OCI-LY7 (cell line): ENCODE data around the gene SCN3A. TPM values are rescaled to one million over a fixed set of nuclear protein-coding genes. Genes with fewer than 3 reads are reported as not detected.

ENCODE experiments used
- BruUV-seq: library from RNA; stranded (reverse); fragments of 400-500 nt; replicated peaks from 2 replicates; lab custom pipeline; 2021; lab: Mats Ljungman, UMichigan
- CTCF ChIA-PET: fragments of 300-600 bp; sonication (Branson Sonifier 250); formaldehyde crosslinking; loops from one replicate; lab custom pipeline; 2022; ENCODE audit warnings: antibody characterized with exemption; ENCODE audit not compliant: unreplicated experiment; lab: Charles Lee
- POLR2A ChIA-PET: fragments of 300-600 bp; sonication (Branson Sonifier 250); formaldehyde crosslinking; loops from one replicate; lab custom pipeline; 2022; ENCODE audit warnings: antibody characterized with exemption; lab: Charles Lee
- DNase-seq: peaks from one replicate; pipeline ENCODE4 v3.0.0-alpha.2; 2015; ENCODE audit warnings: low spot score
- H2AFZ ChIP-seq: fragments of 200-600 bp; sonication (generic), shearing (Covaris generic); 2 replicates; pipeline ENCODE4 v1.6.1; 2014; ENCODE audit warnings: mild to moderate bottlenecking, antibody characterized with exemption, low read length, moderate library complexity
- H3K27ac ChIP-seq: fragments of 200-600 bp; sonication (generic); 2 replicates; pipeline ENCODE4 v1.5.1; 2014; ENCODE audit warnings: mixed run types, low read depth, mild to moderate bottlenecking, moderate library complexity, low read length, inconsistent platforms; ENCODE audit not compliant: poor library complexity, severe bottlenecking
- H3K36me3 ChIP-seq: fragments of 200-600 bp; sonication (generic); 2 replicates; pipeline ENCODE4 v1.6.1; 2014; ENCODE audit warnings: mild to moderate bottlenecking, antibody characterized with exemption, low read length, moderate library complexity, mixed read lengths; ENCODE audit not compliant: insufficient read depth
- H3K4me1 ChIP-seq: fragments of 200-600 bp; sonication (generic); 2 replicates; pipeline ENCODE4 v1.5.1; 2014; ENCODE audit warnings: mild to moderate bottlenecking, low read length; ENCODE audit not compliant: insufficient read depth, poor library complexity, severe bottlenecking
- H3K4me2 ChIP-seq: fragments of 200-600 bp; sonication (generic); 2 replicates; pipeline ENCODE4 v1.6.1; 2014; ENCODE audit warnings: mild to moderate bottlenecking, low read length
- H3K4me3 ChIP-seq: fragments of 200-600 bp; sonication (generic); 2 replicates; pipeline ENCODE4 v1.5.1; 2014; ENCODE audit warnings: mild to moderate bottlenecking, low read depth, low read length; ENCODE audit not compliant: poor library complexity, severe bottlenecking
- H3K79me2 ChIP-seq: fragments of 200-600 bp; sonication (generic); 2 replicates; pipeline ENCODE4 v1.6.1; 2016; ENCODE audit warnings: low read depth, mild to moderate bottlenecking, low read length, moderate library complexity, mixed read lengths; ENCODE audit not compliant: insufficient read depth
- H3K9me2 ChIP-seq: fragments of 200-600 bp; sonication (generic); 2 replicates; pipeline ENCODE4 v1.6.1; 2016; ENCODE audit warnings: mild to moderate bottlenecking, low read length, mixed read lengths; ENCODE audit not compliant: insufficient read depth
- H3K9me3 ChIP-seq: fragments of 200-600 bp; sonication (generic); 2 replicates; pipeline ENCODE4 v1.6.1; 2014; ENCODE audit warnings: mild to moderate bottlenecking, mixed run types, low read length, mixed read lengths
- H4K20me1 ChIP-seq: fragments of 200-600 bp; sonication (generic); 2 replicates; pipeline ENCODE4 v1.6.1; 2014; ENCODE audit warnings: mild to moderate bottlenecking, antibody characterized with exemption, low read length, moderate library complexity, mixed read lengths; ENCODE audit not compliant: insufficient read depth
- EZH2phosphoT487 ChIP-seq: fragments of 200-600 bp; sonication (generic); IDR thresholded peaks from 2 replicates; pipeline ENCODE4 v1.6.1; 2018; ENCODE audit warnings: low read depth, borderline replicate concordance, mild to moderate bottlenecking, mixed run types, antibody characterized with exemption, low read length, moderate library complexity, mixed read lengths
- intact Hi-C: fragments of 100-400 bp; cut with micrococcal nuclease; formaldehyde crosslinking; loops from one replicate; pipeline ENCODE4 v1.10.0; 2022; ENCODE audit not compliant: unreplicated experiment
- total RNA-seq, 2 experiments: library from RNA; depleted of rRNA in 1 of 2; stranded (reverse); fragments of >200 nt in 1 of 2; shearing (Covaris generic) in 1 of 2; gene quantifications; 2 replicates each; pipeline ENCODE4 v1.2.3, GENCODE V29; 2014 to 2022
- TF ChIP-seq, protein P1 (sequence below): fragments of 200-600 bp; sonication (generic); conservative IDR thresholded peaks from 2 replicates; pipeline ENCODE4 v1.5.1; 2014; ENCODE audit warnings: mild to moderate bottlenecking, antibody characterized with exemption, low read length, moderate library complexity, mixed read lengths

The SCN3A gene
- total RNA-seq, 2 experiments from 2014 or later: 7.1 to 8.0 TPM

GRCh38 chr2:165208094-165208493, 4.2 kb upstream of the SCN3A start:
- intact Hi-C loops: no loop called here
- TF ChIP-seq, protein P1, sequence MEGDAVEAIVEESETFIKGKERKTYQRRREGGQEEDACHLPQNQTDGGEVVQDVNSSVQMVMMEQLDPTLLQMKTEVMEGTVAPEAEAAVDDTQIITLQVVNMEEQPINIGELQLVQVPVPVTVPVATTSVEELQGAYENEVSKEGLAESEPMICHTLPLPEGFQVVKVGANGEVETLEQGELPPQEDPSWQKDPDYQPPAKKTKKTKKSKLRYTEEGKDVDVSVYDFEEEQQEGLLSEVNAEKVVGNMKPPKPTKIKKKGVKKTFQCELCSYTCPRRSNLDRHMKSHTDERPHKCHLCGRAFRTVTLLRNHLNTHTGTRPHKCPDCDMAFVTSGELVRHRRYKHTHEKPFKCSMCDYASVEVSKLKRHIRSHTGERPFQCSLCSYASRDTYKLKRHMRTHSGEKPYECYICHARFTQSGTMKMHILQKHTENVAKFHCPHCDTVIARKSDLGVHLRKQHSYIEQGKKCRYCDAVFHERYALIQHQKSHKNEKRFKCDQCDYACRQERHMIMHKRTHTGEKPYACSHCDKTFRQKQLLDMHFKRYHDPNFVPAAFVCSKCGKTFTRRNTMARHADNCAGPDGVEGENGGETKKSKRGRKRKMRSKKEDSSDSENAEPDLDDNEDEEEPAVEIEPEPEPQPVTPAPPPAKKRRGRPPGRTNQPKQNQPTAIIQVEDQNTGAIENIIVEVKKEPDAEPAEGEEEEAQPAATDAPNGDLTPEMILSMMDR: no peak
- no peak for TF ChIP-seq EZH2phosphoT487
- H3K79me2 ChIP-seq: peaks cover 4% of the 10 kb centered on the region; the same call in 1 of the 2 replicates

GRCh38 chr2:165205865-165206264, 2.0 kb upstream of the SCN3A start:
- CTCF ChIA-PET: no interaction called here
- Histone ChIP-seq H3K4me1 (peaks cover 10% of the 10 kb centered on the region), H3K9me2 (no peaks in the 10 kb centered on the region), H4K20me1 (no peaks in the 10 kb centered on the region), H3K27ac (no peak overlapping the region), H3K36me3 (no peaks in the 10 kb centered on the region), H3K79me2 (peaks cover 17% of the 10 kb centered on the region; the same call in 1 of the 2 replicates), H2AFZ (no peak overlapping the region), H3K4me2 (no peak overlapping the region), H3K9me3 (no peaks in the 10 kb centered on the region), H3K4me3 (no peak overlapping the region)
- intact Hi-C loops: loop anchor here (2.0 kb wide), 2 partner anchors 65 to 469 kb away; no protein-coding TSS in a partner anchor
- no peak for DNase-seq
- POLR2A ChIA-PET: interaction anchor here (1.0 kb wide), 1 partner anchor 52 kb away, joined by 3 read pairs; no protein-coding TSS in a partner anchor
- no peak for TF ChIP-seq EZH2phosphoT487
- TF ChIP-seq, protein P1: no peak
- no TSS peak for BruUV-seq

More at GRCh38 chr2:165208094-165208493, 4.2 kb upstream of the SCN3A start:
- no peak for DNase-seq
- Histone ChIP-seq H3K4me3 (no peak overlapping the region), H2AFZ (no peak overlapping the region), H3K27ac (no peak overlapping the region), H3K36me3 (no peaks in the 10 kb centered on the region), H4K20me1 (no peaks in the 10 kb centered on the region), H3K4me2 (no peak overlapping the region), H3K9me3 (no peaks in the 10 kb centered on the region), H3K9me2 (no peaks in the 10 kb centered on the region), H3K4me1 (no peaks in the 10 kb centered on the region)
- ChIA-PET CTCF (no interaction called here), POLR2A (interaction anchor here (0.6 kb wide), 1 partner anchor 42 kb away, joined by 3 read pairs; no protein-coding TSS in a partner anchor)
- no TSS peak for BruUV-seq

GRCh38 chr2:165202239-165202638, 1.6 kb downstream of the SCN3A start:
- H3K9me2 ChIP-seq: no peaks in the 10 kb centered on the region
- TF ChIP-seq, protein P1: no peak
- no peak for TF ChIP-seq EZH2phosphoT487
- H3K27ac ChIP-seq: peak overlapping the region; percentile 20
- H3K36me3 ChIP-seq: no peaks in the 10 kb centered on the region
- H3K4me1 ChIP-seq: peaks cover 45% of the 10 kb centered on the region
- POLR2A ChIA-PET: interaction anchor here (1.1 to 2.8 kb wide), 4 partner anchors 12 to 208 kb away, joined by 3 to 14 read pairs (median 8); no protein-coding TSS in a partner anchor
- peak overlapping the region; percentile 57 for H3K4me3 ChIP-seq
- H3K9me3 ChIP-seq: no peaks in the 10 kb centered on the region
- H4K20me1 ChIP-seq: no peaks in the 10 kb centered on the region
- no peak for DNase-seq
- peak overlapping the region; percentile 51; the same call in 1 of the 2 replicates for H2AFZ ChIP-seq
- intact Hi-C loops: loop anchor here (5.0 kb wide), 3 partner anchors 360 to 615 kb away; partner anchors contain the start of gene COBLL1
- peak overlapping the region; percentile 55 for H3K4me2 ChIP-seq
- H3K79me2 ChIP-seq: peaks cover 34% of the 10 kb centered on the region; the same call in 1 of the 2 replicates
- BruUV-seq: no TSS peak
- CTCF ChIA-PET: interaction anchor here (1.4 kb wide), 1 partner anchor 11 kb away, joined by 4 read pairs; no protein-coding TSS in a partner anchor
